NCI-H1436 (cell line): ENCODE data around the gene SF1.

Experiments used
- DNase-seq: peaks from one replicate; lab custom pipeline; 2025; lab: John Stamatoyannopoulos, UW

SF1 gene

GRCh38 chr11:64801561-64802369 lies 23.4 kb upstream of the SF1 start:
- no peak for DNase-seq

- no peak for DNase-seq
Measured at GRCh38 chr11:64801158-64801464, 22.8 kb upstream of the SF1 start.

- DNase-seq, result no peak
Measured at GRCh38 chr11:64800303-64801157, 22.2 kb upstream of the SF1 start.

GRCh38 chr11:64799623-64800302 lies 21.4 kb upstream of the SF1 start:
- no peak for DNase-seq

GRCh38 chr11:64799256-64799622 lies 20.9 kb upstream of the SF1 start:
- no peak for DNase-seq

GRCh38 chr11:64796757-64797541 lies 18.6 kb upstream of the SF1 start:
- no peak for DNase-seq

- DNase-seq, result no peak
Measured at GRCh38 chr11:64796047-64796756, 17.9 kb upstream of the SF1 start.

- no peak for DNase-seq
Measured at GRCh38 chr11:64794526-64794925, 16.2 kb upstream of the SF1 start.

- DNase-seq, result no peak
Measured at GRCh38 chr11:64793271-64794160, 15.2 kb upstream of the SF1 start.

- no peak for DNase-seq
Measured at GRCh38 chr11:64792482-64792881, 14.1 kb upstream of the SF1 start.

GRCh38 chr11:64791781-64792291 lies 13.5 kb upstream of the SF1 start:
- no peak for DNase-seq

GRCh38 chr11:64790205-64791095 lies 12.1 kb upstream of the SF1 start:
- DNase-seq, result no peak

GRCh38 chr11:64789331-64790204 lies 11.2 kb upstream of the SF1 start:
- no peak for DNase-seq

- DNase-seq, result no peak
Measured at GRCh38 chr11:64788321-64789215, 10.2 kb upstream of the SF1 start.

- no peak for DNase-seq
Measured at GRCh38 chr11:64787526-64788320, 9.4 kb upstream of the SF1 start.

- no peak for DNase-seq
Measured at GRCh38 chr11:64786308-64786707, 8.0 kb upstream of the SF1 start.
